Large intestine (tissue), 3 donors: ENCODE data around the gene VPS11. TPM values are rescaled to one million over a fixed set of nuclear protein-coding genes. Genes with fewer than 3 reads are reported as not detected.

Experiments used
- DNase-seq, 2 donors: peaks; one replicate each; pipeline versions ENCODE4 v3.0.0 to v3.0.0-alpha.2; 2013
- H3K27ac ChIP-seq: one replicate; pipeline ENCODE4 v1.5.1; 2013; ENCODE audit warnings: low read length
- H3K27me3 ChIP-seq: 2 replicates; pipeline ENCODE4 v1.6.1; 2013; ENCODE audit warnings: low read length; ENCODE audit not compliant: control insufficient read depth, insufficient read depth
- H3K36me3 ChIP-seq: 2 replicates; pipeline ENCODE4 v1.6.1; 2013; ENCODE audit warnings: low read length; ENCODE audit not compliant: control insufficient read depth, insufficient read depth
- H3K4me1 ChIP-seq: one replicate; pipeline ENCODE4 v1.6.1; 2013; ENCODE audit warnings: low read length; ENCODE audit not compliant: control insufficient read depth, insufficient read depth
- H3K4me3 ChIP-seq: one replicate; pipeline ENCODE4 v1.5.1; 2013; ENCODE audit warnings: low read length
- H3K9me3 ChIP-seq: one replicate; pipeline ENCODE4 v1.6.1; 2013; ENCODE audit warnings: mild to moderate bottlenecking, low read depth, low read length, moderate library complexity; ENCODE audit not compliant: control insufficient read depth
- WGBS: methylation state at CpG from one replicate; pipeline ENCODE4 v1.1.5; 2013; ENCODE audit warnings: low lambda C conversion rate; ENCODE audit not compliant: insufficient coverage; 5-methylcytosine and 5-hydroxymethylcytosine counted together
- polyA plus RNA-seq: library from polyadenylated mRNA; unstranded; fragments of 120-200 nt; gene quantifications from one replicate; pipeline ENCODE4 v1.2.1, GENCODE V29; 2013

The VPS11 gene
- polyA plus RNA-seq, 1 donor, result 50.4 TPM

DNA sequence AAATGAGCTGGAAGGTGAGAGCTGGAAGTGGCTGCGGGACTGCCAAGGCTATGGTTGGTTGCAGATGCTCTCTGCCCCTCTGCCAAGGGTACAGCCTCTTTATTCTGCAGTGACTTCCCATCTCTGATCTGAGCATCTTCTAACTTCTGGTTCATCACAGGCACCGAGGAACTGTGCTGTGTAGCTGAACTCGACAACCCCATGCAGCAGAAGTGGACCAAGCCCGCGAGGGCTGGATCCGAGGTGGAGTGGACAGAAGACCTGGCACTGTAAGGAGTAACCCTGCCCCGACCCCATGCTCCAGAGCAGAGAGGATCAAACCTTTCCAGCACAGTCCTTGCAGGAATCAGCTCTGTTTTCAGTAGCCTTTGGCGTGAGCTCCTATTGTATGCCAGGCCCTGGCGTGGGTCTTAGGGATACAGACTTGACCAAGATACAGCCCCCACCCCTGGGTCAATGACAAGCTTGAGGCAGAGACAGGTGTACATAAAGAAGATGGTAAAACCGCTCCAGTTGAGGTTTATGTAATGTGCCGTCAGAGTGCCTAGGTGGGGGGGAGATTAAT lies 43.8 kb downstream of the VPS11 start:
- WGBS, result 100% methylated on average over 2 of the region's 11 CpGs
- no peaks in the 10 kb centered on the region for H3K9me3 ChIP-seq
- no peaks in the 10 kb centered on the region for H3K27me3 ChIP-seq
- no peak for DNase-seq
- H3K4me1 ChIP-seq, result peaks cover 23% of the 10 kb centered on the region
- H3K4me3 ChIP-seq, result no peak overlapping the region
- H3K36me3 ChIP-seq, result peaks cover 61% of the 10 kb centered on the region
- no peak overlapping the region for H3K27ac ChIP-seq

DNA sequence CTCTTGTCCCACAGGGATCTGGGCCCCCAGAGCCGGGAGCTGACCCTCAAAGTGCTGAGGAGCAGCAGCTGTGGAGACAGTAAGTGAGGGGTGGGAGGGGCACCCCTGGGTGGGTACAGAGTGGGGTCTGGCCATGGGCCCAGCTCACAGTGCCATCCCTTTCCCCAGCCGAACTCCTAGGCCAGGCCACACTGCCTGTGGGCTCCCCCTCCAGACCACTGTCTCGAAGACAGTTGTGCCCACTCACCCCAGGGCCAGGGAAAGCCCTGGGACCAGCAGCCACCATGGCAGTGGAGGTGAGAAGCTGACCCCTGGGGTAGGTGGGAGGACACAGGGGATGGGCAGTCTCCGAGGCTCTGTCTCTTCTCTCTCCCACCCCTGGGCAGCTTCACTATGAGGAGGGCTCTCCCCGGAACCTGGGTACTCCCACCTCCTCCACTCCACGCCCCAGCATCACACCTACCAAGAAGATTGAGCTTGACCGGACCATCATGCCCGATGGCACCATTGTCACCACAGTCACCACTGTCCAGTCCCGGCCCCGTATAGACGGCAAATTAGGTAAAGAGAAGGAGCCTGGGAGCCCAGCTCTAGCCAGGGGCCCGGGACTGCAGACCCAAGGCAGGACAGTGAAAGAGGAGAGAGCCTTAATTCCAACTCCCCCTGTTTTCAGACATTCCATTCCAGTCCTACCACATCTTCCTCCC lies 44.8 kb downstream of the VPS11 start:
- Histone ChIP-seq H3K36me3 (peaks cover 69% of the 10 kb centered on the region), H3K27ac (no peak overlapping the region)

DNA sequence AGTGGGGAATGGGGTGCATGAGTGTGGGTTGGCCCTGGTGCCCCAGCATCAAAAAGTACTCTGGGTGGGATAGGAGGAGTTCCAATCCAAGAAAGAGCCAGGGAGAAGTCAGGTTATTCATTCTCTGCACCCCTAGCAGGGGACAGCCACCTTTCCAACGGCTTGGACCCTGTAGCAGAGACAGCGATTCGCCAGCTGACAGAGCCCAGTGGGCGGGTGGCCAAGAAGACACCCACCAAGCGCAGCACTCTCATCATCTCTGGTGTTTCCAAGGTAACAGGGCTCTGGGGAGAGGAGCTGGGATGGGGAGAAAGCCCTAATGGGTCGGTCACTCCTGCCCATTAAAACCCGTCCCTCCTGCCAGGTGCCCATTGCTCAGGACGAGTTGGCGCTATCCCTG lies 46.1 kb downstream of the VPS11 start:
- no peak for DNase-seq

More for the DNA sequence above, 44.8 kb downstream of the VPS11 start:
- no peak for DNase-seq
- peaks cover 18% of the 10 kb centered on the region for H3K4me1 ChIP-seq
- H3K9me3 ChIP-seq, result no peaks in the 10 kb centered on the region
- H3K4me3 ChIP-seq, result no peak overlapping the region
- H3K27me3 ChIP-seq, result no peaks in the 10 kb centered on the region
- no CpG with 5 or more reads among the region's 12 CpGs for WGBS

DNA sequence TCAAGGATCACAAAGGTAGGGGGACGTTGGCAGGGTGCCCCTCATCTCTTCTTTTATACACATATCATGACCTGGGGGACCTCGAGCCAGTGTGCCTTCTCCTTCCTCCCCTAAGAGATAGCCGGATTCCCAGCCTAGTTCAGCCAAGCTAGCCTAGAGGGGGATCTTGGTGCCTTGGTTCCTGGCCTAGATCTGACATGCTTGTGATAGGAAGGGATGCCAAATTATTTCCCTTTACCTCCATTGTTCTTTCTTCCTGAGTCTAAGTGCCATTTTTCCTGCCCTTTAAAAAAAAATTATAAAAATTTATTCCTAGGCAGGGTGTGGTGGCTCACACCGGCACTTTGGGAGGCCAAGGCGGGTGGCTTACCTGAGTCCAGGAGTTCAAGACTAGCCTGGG lies 46.7 kb downstream of the VPS11 start:
- Histone ChIP-seq H3K27ac (no peak overlapping the region), H3K36me3 (peaks cover 72% of the 10 kb centered on the region), H3K4me3 (no peak overlapping the region), H3K9me3 (no peaks in the 10 kb centered on the region), H3K4me1 (peaks cover 6% of the 10 kb centered on the region), H3K27me3 (no peaks in the 10 kb centered on the region)
- WGBS, result no CpG with 5 or more reads among the region's 5 CpGs
- DNase-seq, result no peak

More for the DNA sequence above, 46.1 kb downstream of the VPS11 start:
- H3K4me3 ChIP-seq, result no peak overlapping the region
- H3K27me3 ChIP-seq, result no peaks in the 10 kb centered on the region
- no peaks in the 10 kb centered on the region for H3K9me3 ChIP-seq
- peaks cover 72% of the 10 kb centered on the region for H3K36me3 ChIP-seq
- H3K4me1 ChIP-seq, result peaks cover 11% of the 10 kb centered on the region
- H3K27ac ChIP-seq, result no peak overlapping the region
- no CpG with 5 or more reads among the region's 9 CpGs for WGBS

DNA sequence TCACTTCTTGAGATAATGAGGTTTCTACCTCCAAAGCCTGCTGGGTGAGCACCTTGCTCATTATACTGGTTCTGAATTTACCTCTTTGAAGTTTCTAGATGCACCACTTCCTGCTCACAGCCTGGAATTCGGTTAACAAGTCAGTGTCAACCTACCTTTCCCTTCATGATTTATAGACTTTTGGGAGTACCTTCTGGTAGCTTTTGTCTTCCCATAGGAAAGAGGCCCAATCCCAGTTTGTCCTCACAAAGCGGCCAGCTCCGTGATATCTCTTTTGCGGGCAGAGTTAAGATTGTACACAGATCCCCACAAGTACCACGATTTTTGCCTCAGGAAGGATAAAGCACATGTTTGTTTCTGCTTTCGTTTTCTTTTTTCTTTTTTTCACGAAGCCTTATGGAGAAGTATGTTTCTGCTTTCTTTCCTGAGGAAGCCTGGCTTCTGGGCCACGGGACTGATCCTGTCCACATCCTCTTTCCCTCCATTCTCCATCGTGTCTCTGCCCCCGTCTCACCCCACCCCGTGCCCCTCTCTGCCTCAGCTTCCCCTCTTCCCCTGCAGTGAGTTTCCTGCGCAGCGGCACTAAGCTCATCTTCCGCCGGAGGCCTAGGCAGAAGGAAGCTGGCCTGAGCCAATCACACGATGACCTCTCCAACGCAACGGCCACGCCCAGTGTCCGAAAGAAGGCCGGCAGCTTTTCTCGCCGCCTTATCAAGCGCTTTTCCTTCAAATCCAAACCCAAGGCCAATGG lies 48.0 kb downstream of the VPS11 start:
- WGBS, result 39% methylated on average over 2 of the region's 24 CpGs
- Histone ChIP-seq H3K4me3 (no peak overlapping the region), H3K36me3 (peaks cover 63% of the 10 kb centered on the region), H3K9me3 (no peaks in the 10 kb centered on the region), H3K27me3 (no peaks in the 10 kb centered on the region), H3K4me1 (peaks cover 2% of the 10 kb centered on the region), H3K27ac (no peak overlapping the region)
- no peak for DNase-seq

DNA sequence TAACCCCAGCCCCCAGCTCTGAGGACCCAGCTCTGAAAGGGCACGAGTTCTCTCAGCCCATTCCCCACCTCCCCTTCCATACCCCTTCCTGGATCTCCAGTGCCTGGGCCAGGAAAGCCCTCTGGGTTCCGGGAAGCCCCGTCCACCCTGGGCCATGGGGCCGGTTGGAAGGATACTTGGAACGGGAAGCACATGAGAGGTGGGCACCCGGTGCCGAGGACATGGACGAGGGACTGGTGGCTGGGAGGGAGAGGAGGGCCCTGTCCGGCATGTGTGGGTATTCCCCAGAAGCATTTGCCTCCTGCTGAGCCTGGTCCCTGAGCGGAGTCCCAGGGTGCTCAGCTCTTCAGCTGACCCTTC lies 48.6 kb downstream of the VPS11 start:
- no peaks in the 10 kb centered on the region for H3K9me3 ChIP-seq
- H3K27me3 ChIP-seq, result no peaks in the 10 kb centered on the region
- DNase-seq, result no peak
- no CpG with 5 or more reads among the region's 10 CpGs for WGBS
- H3K4me1 ChIP-seq, result peaks cover 4% of the 10 kb centered on the region
- peaks cover 58% of the 10 kb centered on the region for H3K36me3 ChIP-seq
- H3K27ac ChIP-seq, result no peak overlapping the region
- no peak overlapping the region for H3K4me3 ChIP-seq

DNA sequence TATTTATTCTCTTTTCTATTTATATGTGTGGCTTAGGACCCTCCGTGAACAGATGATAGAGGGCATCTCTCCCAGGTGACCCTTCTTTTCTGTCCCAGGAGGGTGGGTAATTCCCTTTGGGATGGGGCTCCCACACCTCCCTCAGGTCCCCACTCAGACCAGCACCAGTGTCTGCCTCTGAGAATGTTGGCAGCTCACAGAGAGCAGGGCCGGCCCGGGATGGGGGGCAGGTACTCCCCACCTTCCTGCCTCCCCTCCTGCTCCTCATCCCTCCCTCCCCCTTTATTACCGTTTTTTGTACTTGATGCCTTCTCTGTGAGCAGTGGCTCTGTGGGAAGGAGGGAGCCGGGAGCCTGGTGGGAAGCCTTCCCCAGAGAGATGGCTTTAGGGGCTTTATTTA lies 49.0 kb downstream of the VPS11 start:
- Histone ChIP-seq H3K27me3 (no peaks in the 10 kb centered on the region), H3K4me3 (no peak overlapping the region), H3K36me3 (peaks cover 54% of the 10 kb centered on the region), H3K4me1 (peaks cover 4% of the 10 kb centered on the region), H3K27ac (no peak overlapping the region), H3K9me3 (no peaks in the 10 kb centered on the region)
- WGBS, result no CpG with 5 or more reads among the region's 5 CpGs
- DNase-seq, result no peak

DNA sequence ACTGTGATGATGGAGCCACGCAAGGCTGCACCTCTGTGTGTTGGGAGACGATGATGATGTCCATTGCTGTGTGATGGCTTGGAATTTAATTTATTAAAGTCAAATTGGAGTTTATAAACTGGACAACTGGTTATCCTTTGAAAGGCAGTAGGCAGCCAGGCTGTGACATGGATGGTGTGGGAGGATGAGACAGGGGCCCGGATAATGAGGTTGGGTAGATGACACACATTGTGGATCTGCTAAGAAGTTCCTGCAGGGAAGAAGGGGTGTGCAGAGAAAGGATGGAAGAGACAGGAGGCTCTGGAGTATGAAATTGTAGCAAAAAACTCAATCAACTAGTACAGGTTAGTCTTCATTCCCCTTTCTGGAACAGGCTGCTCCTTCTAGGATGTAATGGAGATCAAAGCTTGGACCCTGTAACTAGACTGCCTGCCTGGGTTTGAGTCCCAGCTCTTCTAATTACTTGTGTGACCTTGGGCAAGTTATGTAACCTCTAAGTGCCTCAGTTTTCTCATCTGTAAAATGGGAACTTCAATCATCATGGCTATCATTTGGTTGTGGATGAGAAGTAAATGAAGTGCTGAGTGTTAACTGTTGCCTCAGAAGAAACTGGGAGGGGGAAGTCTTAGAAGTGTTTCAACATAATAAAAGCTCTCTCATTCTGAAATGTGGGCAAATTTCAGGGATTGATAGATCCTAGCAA lies 49.5 kb downstream of the VPS11 start:
- Histone ChIP-seq H3K27me3 (no peaks in the 10 kb centered on the region), H3K36me3 (peaks cover 48% of the 10 kb centered on the region), H3K4me1 (peaks cover 6% of the 10 kb centered on the region), H3K4me3 (no peak overlapping the region), H3K27ac (no peak overlapping the region), H3K9me3 (no peaks in the 10 kb centered on the region)
- DNase-seq, result no peak
- WGBS, result no CpG with 5 or more reads among the region's 3 CpGs

DNA sequence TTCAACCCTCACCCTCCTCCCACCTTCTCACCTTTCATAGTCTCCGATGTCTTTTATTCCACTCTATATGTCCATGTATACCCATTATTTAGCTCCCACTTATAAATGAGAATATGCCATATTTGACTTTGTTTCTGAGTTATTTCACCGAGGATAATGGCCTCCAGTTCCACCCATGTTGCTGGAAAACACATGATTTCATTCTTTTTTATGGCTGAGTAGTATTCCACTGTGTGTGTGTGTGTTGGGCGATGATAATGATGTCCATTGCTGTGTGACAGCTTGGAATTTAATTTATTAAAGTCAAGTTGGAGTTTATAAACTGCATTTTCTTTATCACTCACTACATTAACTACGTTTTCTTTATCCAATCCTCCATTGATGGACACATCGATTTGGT lies 50.6 kb downstream of the VPS11 start:
- H3K27me3 ChIP-seq, result no peaks in the 10 kb centered on the region
- H3K9me3 ChIP-seq, result no peaks in the 10 kb centered on the region
- no peak overlapping the region for H3K27ac ChIP-seq
- peaks cover 38% of the 10 kb centered on the region for H3K36me3 ChIP-seq
- 100% methylated on average over 2 of the region's 5 CpGs for WGBS
- no peak for DNase-seq
- no peak overlapping the region for H3K4me3 ChIP-seq
- peaks cover 14% of the 10 kb centered on the region for H3K4me1 ChIP-seq

DNA sequence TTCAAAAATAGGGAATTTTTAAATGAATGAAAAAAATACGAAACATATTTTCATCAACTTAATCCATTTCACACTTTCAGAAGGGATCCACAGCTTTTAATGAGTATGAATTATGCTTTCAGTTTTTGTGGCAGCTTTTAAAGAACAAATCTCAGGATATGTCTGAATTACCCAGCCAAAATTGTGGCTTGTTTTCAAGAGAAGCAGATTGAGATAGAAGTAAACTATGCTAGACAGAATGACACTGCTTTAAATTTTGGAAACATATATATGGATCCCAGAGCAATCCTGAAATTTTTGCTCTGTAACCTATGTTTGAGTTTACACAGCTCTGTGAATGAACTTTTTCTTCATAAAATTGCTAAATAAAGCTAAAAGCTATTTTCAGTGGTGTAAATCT lies 51.3 kb downstream of the VPS11 start:
- H3K4me1 ChIP-seq, result peaks cover 14% of the 10 kb centered on the region
- no peaks in the 10 kb centered on the region for H3K27me3 ChIP-seq
- H3K27ac ChIP-seq, result no peak overlapping the region
- no peak for DNase-seq
- no peaks in the 10 kb centered on the region for H3K9me3 ChIP-seq
- peaks cover 32% of the 10 kb centered on the region for H3K36me3 ChIP-seq
- WGBS, result 100% methylated on average over 1 of the region's 1 CpG
- no peak overlapping the region for H3K4me3 ChIP-seq
